Measurements from ENCODE around the gene MMP14.
"Not testable (repeated sequence)": the region's sequence is repeated elsewhere in the genome, so short reads cannot be mapped to it uniquely, and the experiment has no call there.

The MMP14 gene

GRCh38 chr14:22842211-22843122 lies 6.1 kb downstream of the MMP14 start:
- DNase-seq: no peak

GRCh38 chr14:22843123-22843925 lies 6.9 kb downstream of the MMP14 start:
- DNase-seq: no peak

GRCh38 chr14:22844221-22845102 lies 8.1 kb downstream of the MMP14 start:
- no peak for DNase-seq

- DNase-seq: no peak
These were observed 8.7 kb downstream of the MMP14 start for GRCh38 chr14:22845103-22845394.

- DNase-seq: no peak
These were observed 9.6 kb downstream of the MMP14 start for GRCh38 chr14:22845821-22846625.

GRCh38 chr14:22846811-22847307 lies 10.5 kb downstream of the MMP14 start:
- no peak for DNase-seq

- no peak for DNase-seq
These were observed 11.4 kb downstream of the MMP14 start for GRCh38 chr14:22847661-22848341.

- DNase-seq: peak; percentile 60
These were observed 12.2 kb downstream of the MMP14 start for GRCh38 chr14:22848351-22849164.

GRCh38 chr14:22849212-22849819 lies 12.9 kb downstream of the MMP14 start:
- DNase-seq: no peak

GRCh38 chr14:22850944-22851764 lies 14.8 kb downstream of the MMP14 start:
- DNase-seq: peak; percentile 74

GRCh38 chr14:22852178-22852577 lies 15.8 kb downstream of the MMP14 start:
- DNase-seq: not testable (repeated sequence)

GRCh38 chr14:22852599-22852939 lies 16.2 kb downstream of the MMP14 start:
- no peak for DNase-seq

- peak; percentile 94 for DNase-seq
These were observed 16.8 kb downstream of the MMP14 start for GRCh38 chr14:22852940-22853767.

- DNase-seq: not testable (repeated sequence)
These were observed 17.9 kb downstream of the MMP14 start for GRCh38 chr14:22854296-22854695.

- no peak for DNase-seq
These were observed 18.8 kb downstream of the MMP14 start for GRCh38 chr14:22854963-22855724.

GRCh38 chr14:22856428-22856827 lies 20.0 kb downstream of the MMP14 start:
- no peak for DNase-seq

GRCh38 chr14:22860377-22860776 lies 24.0 kb downstream of the MMP14 start:
- not testable (repeated sequence) for DNase-seq

All from hematopoietic multipotent progenitor cell treated with erythropoietin and hydrocortisone succinate and interleukin-3 and kit ligand, for 4 days (in vitro differentiated cells).